MCF 10A (cell line): ENCODE data around the gene HOXA3. TPM values are rescaled to one million over a fixed set of nuclear protein-coding genes. Genes with fewer than 3 reads are reported as not detected.

Source experiments
- BruUV-seq: library from RNA; stranded (reverse); fragments of 400-500 nt; replicated peaks from 2 replicates; lab custom pipeline; 2021; lab: Mats Ljungman, UMichigan
- CTCF ChIA-PET: fragments of 300-600 bp; sonication (Branson Sonifier 250); formaldehyde crosslinking; extraction: SDS; loops from one replicate; lab custom pipeline; 2021; ENCODE audit warnings: antibody characterized with exemption, inconsistent platforms; lab: Yijun Ruan, JAX
- POLR2A ChIA-PET: fragments of 300-600, 350-650 bp; sonication (Branson Sonifier 250); formaldehyde crosslinking; extraction: SDS; loops from one replicate; lab custom pipeline; 2020; ENCODE audit warnings: antibody characterized with exemption, inconsistent platforms; lab: Yijun Ruan, JAX
- DNase-seq: peaks from one replicate; pipeline ENCODE4 v3.0.0-alpha.2; 2018; ENCODE audit not compliant: unreplicated experiment
- H3K27ac Mint-ChIP-seq: one replicate; pipeline ENCODE4 v1.8.0; 2022; ENCODE audit warnings: mild to moderate bottlenecking, low read depth, mixed read lengths; ENCODE audit not compliant: unreplicated experiment
- H3K27me3 Mint-ChIP-seq: one replicate; pipeline ENCODE4 v1.8.0; 2022; ENCODE audit warnings: mixed read lengths; ENCODE audit not compliant: insufficient read depth, unreplicated experiment
- H3K36me3 Mint-ChIP-seq: one replicate; pipeline ENCODE4 v1.8.0; 2022; ENCODE audit warnings: mild to moderate bottlenecking, moderate library complexity, mixed read lengths; ENCODE audit not compliant: insufficient read depth, unreplicated experiment
- H3K4me1 Mint-ChIP-seq: one replicate; pipeline ENCODE4 v1.8.0; 2022; ENCODE audit warnings: mixed read lengths; ENCODE audit not compliant: insufficient read depth, unreplicated experiment
- H3K4me3 Mint-ChIP-seq: one replicate; pipeline ENCODE4 v1.8.0; 2022; ENCODE audit warnings: mild to moderate bottlenecking, moderate library complexity, mixed read lengths; ENCODE audit not compliant: unreplicated experiment
- H3K9me3 Mint-ChIP-seq: one replicate; pipeline ENCODE4 v1.8.0; 2022; ENCODE audit warnings: mixed read lengths; ENCODE audit not compliant: unreplicated experiment
- intact Hi-C: fragments of 100-400 bp; cut with micrococcal nuclease; formaldehyde crosslinking; loops from 2 replicates; pipeline ENCODE4 v1.14.1; 2022
- total RNA-seq: library from RNA; stranded (reverse); gene quantifications from 2 replicates; pipeline ENCODE4 v1.2.3, GENCODE V29; 2022
- TF ChIP-seq, protein P1 (sequence below): fragments of 200-600 bp; IDR thresholded peaks from one replicate; pipeline ENCODE4 v1.8.0; 2022; ENCODE audit warnings: antibody characterized with exemption, mild to moderate bottlenecking; ENCODE audit not compliant: unreplicated experiment

HOXA3 gene
- total RNA-seq, 1 experiment from 2014 or later, result 8.2 TPM

DNA sequence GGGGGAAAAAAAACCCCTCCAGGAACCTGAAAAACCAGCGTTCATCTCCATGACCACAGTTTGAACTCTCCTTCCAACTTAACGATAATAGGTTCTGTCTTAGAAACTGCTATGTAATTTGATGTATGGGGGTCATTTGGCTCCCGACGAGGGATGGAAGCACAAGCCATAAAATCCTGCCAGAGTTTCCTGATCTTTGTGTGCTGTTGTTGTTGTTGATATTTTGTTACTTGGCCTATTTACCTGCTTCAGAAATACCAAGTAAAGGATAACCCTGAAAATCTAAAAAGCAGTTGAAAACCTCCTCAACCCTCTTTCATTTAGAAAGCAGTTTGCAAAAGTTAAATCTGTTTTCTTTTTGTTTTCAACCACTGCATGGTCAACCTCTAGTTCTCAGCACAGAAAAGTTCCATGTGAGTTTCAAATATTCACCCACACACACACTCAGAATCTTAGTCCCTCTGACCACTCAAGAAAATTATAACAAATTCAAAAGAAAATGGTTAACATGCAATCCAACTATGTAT is 40.6 kb downstream of the HOXA3 start:
- Mint-ChIP-seq H3K36me3 (peaks cover 31% of the 10 kb centered on the region), H3K27me3 (no peaks in the 10 kb centered on the region), H3K4me1 (peaks cover 31% of the 10 kb centered on the region), H3K4me3 (peak overlapping the region; percentile 80), H3K9me3 (no peaks in the 10 kb centered on the region), H3K27ac (peak overlapping the region; percentile 90)
- CTCF ChIA-PET, result interaction anchor here (0.6 to 1.9 kb wide), 6 partner anchors 19 to 258 kb away, joined by 3 to 9 read pairs (median 5); partner anchors contain the start of genes HOXA4 and HOXA5
- intact Hi-C loops, result loop anchor here (1.0 kb wide), 1 partner anchor 13 kb away; no protein-coding TSS in a partner anchor
- no TSS peak for BruUV-seq
- POLR2A ChIA-PET, result interaction anchor here (0.6 to 15.3 kb wide), 11 partner anchors 10 to 255 kb away, joined by 3 to 485 read pairs (median 129); partner anchors contain the start of genes HOXA1, HOXA4, HOXA5 and SKAP2
- no peak for DNase-seq
- TF ChIP-seq, protein P1, sequence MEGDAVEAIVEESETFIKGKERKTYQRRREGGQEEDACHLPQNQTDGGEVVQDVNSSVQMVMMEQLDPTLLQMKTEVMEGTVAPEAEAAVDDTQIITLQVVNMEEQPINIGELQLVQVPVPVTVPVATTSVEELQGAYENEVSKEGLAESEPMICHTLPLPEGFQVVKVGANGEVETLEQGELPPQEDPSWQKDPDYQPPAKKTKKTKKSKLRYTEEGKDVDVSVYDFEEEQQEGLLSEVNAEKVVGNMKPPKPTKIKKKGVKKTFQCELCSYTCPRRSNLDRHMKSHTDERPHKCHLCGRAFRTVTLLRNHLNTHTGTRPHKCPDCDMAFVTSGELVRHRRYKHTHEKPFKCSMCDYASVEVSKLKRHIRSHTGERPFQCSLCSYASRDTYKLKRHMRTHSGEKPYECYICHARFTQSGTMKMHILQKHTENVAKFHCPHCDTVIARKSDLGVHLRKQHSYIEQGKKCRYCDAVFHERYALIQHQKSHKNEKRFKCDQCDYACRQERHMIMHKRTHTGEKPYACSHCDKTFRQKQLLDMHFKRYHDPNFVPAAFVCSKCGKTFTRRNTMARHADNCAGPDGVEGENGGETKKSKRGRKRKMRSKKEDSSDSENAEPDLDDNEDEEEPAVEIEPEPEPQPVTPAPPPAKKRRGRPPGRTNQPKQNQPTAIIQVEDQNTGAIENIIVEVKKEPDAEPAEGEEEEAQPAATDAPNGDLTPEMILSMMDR, result no peak

DNA sequence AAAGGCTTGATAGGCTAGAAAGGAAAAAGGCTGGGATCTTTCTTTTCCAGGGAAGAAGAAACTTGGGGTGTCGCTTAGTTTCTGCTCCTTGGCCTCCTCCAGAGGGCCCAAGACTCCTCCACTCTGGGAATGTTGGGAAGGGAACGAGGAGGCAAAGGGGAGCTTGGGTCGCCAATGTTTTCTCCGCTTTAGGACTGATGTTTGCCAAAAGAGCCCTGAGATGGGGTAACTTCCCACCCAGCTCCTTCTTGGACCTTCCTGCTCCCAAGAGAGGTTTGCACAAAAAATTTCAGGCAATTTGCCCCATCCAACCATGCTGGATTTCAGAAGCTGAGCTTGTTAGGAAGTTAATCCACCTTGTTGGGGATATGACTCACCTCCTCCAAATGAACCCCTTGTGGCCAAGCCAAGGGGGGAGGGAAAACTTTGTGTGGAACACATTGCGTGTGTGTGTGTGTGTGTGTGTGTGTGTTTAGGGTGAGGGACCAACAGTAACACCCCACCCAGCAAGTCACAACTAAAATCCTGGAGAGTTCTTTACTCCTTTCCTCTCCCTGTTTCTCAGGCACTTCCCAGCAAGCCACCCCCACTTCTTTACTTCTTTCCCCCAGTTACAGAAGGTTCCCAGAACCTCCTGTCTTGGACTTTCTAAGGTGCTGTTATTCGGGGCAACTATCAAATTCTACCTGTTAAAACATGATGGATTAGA is 41.2 kb downstream of the HOXA3 start:
- Mint-ChIP-seq H3K36me3 (peaks cover 34% of the 10 kb centered on the region), H3K4me3 (peak overlapping the region; percentile 80), H3K27ac (peak overlapping the region; percentile 90), H3K4me1 (peaks cover 29% of the 10 kb centered on the region), H3K9me3 (no peaks in the 10 kb centered on the region), H3K27me3 (no peaks in the 10 kb centered on the region)
- peak; percentile 95 for DNase-seq
- ChIA-PET CTCF (interaction anchor here (0.5 to 1.9 kb wide), 14 partner anchors 11 to 257 kb away, joined by 3 to 9 read pairs (median 5); partner anchors contain the start of genes HOXA4 and HOXA5), POLR2A (interaction anchor here (0.6 to 15.3 kb wide), 19 partner anchors 8 to 906 kb away, joined by 3 to 238 read pairs (median 3); partner anchors contain the start of genes HOXA1, HOXA4 and SKAP2)
- intact Hi-C loops, result loop anchor here (1.0 kb wide), 1 partner anchor 12 kb away; no protein-coding TSS in a partner anchor
- no TSS peak for BruUV-seq
- TF ChIP-seq, protein P1, result no peak

DNA sequence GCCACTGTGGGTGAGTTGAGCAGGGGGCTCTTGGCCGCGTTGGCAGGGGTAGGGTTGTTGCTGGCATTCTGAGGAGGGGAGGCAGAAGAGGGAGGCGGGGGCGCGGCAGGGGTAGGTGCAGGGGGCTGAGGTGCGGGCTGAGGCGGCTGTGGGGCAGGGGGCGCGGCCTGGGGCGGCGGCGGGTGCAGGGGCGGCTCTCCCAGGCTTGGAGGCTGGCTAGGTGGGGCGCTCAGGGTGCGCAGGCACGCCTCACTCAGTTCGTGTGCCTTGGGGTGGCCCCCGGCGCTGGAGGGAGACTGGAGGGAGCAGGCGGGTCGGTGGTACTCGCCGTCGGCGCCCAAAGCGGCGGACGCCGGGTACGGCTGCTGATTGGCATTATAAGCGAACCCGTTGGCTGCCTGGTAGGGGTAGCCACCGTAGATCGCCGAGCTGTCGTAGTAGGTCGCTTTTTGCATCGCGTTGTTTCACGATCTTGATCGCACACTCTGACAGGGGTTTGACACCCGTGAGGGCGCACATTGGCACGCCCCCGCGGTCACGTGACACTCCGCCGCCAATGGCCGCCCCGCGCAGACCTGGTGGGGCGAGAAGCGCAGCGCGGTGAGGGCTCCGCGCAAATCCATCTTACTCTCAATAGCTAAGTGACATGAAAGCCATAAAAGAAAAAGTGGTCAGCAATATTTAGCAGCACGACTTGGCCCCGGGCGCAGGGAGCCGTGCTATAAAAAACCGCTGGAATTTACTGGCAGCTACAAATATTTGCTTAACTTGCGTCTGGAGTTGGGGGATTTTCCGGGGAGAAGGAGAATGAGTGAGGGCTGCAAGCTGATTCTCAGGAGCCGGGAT is 42.0 kb downstream of the HOXA3 start:
- Mint-ChIP-seq H3K9me3 (no peaks in the 10 kb centered on the region), H3K4me3 (peak overlapping the region; percentile 80), H3K4me1 (peaks cover 25% of the 10 kb centered on the region), H3K27ac (peak overlapping the region; percentile 90), H3K36me3 (peaks cover 41% of the 10 kb centered on the region), H3K27me3 (no peaks in the 10 kb centered on the region)
- peak; percentile 73 for DNase-seq
- ChIA-PET CTCF (interaction anchor here (0.5 to 2.1 kb wide), 16 partner anchors 11 to 430 kb away, joined by 3 to 9 read pairs (median 5); partner anchors contain the start of genes HOXA4 and HOXA5), POLR2A (interaction anchor here (0.6 to 15.3 kb wide), 19 partner anchors 9 to 906 kb away, joined by 3 to 238 read pairs (median 3); partner anchors contain the start of genes HOXA1, HOXA4 and SKAP2)
- TF ChIP-seq, protein P1, result no peak
- intact Hi-C loops, result loop anchor here (1.0 kb wide), 1 partner anchor 11 kb away; no protein-coding TSS in a partner anchor
- BruUV-seq, result no TSS peak
